RWPE2 (cell line): ENCODE results near the gene PIK3R3.

Source experiments
- ATAC-seq: fragments of 200-7000 bp; cut with Tn5 transposase; 3 replicates; pipeline ENCODE4 v1.9.1; 2021; ENCODE audit warnings: low read depth
- DNase-seq: peaks from one replicate; pipeline ENCODE4 v3.0.0-alpha.2; 2020; ENCODE audit warnings: low spot score
- H3K27ac ChIP-seq: fragments of 450-650 bp; 2 replicates; pipeline ENCODE4 v1.5.1; 2017; ENCODE audit warnings: mild to moderate bottlenecking; ENCODE audit not compliant: poor library complexity, severe bottlenecking
- H3K27me3 ChIP-seq: fragments of 250-450 bp; sonication (Bioruptor Pico); 2 replicates; pipeline ENCODE4 v1.5.1; 2021; ENCODE audit warnings: mild to moderate bottlenecking, moderate library complexity; ENCODE audit not compliant: insufficient read depth, poor library complexity, severe bottlenecking
- H3K36me3 ChIP-seq: fragments of 250-450 bp; sonication (Bioruptor Pico); 2 replicates; pipeline ENCODE4 v1.5.1; 2020; ENCODE audit warnings: low read depth, mild to moderate bottlenecking, moderate library complexity
- H3K4me1 ChIP-seq: fragments of 250-450 bp; sonication (Bioruptor Pico); 2 replicates; pipeline ENCODE4 v1.5.1; 2021; ENCODE audit warnings: mild to moderate bottlenecking, moderate library complexity; ENCODE audit not compliant: insufficient read depth, poor library complexity, severe bottlenecking
- H3K4me3 ChIP-seq: fragments of 250-450 bp; sonication (Bioruptor Pico); 2 replicates; pipeline ENCODE4 v1.5.1; 2021; ENCODE audit warnings: mild to moderate bottlenecking, moderate library complexity; ENCODE audit not compliant: severe bottlenecking
- H3K9me3 ChIP-seq: fragments of 250-450 bp; sonication (Bioruptor Pico); 2 replicates; pipeline ENCODE4 v1.5.1; 2021; ENCODE audit warnings: mild to moderate bottlenecking, moderate library complexity; ENCODE audit not compliant: severe bottlenecking
- TF ChIP-seq, protein P1 (sequence below): fragments of 450-650 bp; IDR thresholded peaks from one replicate; pipeline ENCODE4 v1.5.1; 2017; ENCODE audit warnings: mild to moderate bottlenecking, moderate library complexity; ENCODE audit not compliant: poor library complexity, severe bottlenecking

The PIK3R3 gene

DNA sequence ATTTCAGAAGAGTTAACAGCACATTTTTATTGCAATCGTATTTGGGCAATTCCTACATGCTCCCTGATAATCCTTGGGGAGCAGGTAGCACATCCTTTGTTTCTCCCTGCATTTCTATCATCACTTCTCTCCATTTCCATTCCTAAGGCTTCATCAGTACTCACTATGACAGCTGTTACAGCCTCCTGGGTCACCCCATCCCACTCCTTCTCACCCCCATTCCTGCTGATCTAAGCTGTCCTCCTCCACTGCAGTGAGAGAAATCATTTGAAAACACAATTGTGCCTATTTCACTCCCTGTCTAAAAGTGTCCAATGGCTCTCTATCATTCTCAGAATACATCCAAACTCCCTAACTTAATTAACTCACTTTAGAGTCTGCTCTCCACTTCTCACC, 25.5 kb upstream of the PIK3R3 start:
- H3K9me3 ChIP-seq: no peaks in the 10 kb centered on the region
- TF ChIP-seq, protein P1, sequence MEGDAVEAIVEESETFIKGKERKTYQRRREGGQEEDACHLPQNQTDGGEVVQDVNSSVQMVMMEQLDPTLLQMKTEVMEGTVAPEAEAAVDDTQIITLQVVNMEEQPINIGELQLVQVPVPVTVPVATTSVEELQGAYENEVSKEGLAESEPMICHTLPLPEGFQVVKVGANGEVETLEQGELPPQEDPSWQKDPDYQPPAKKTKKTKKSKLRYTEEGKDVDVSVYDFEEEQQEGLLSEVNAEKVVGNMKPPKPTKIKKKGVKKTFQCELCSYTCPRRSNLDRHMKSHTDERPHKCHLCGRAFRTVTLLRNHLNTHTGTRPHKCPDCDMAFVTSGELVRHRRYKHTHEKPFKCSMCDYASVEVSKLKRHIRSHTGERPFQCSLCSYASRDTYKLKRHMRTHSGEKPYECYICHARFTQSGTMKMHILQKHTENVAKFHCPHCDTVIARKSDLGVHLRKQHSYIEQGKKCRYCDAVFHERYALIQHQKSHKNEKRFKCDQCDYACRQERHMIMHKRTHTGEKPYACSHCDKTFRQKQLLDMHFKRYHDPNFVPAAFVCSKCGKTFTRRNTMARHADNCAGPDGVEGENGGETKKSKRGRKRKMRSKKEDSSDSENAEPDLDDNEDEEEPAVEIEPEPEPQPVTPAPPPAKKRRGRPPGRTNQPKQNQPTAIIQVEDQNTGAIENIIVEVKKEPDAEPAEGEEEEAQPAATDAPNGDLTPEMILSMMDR: no peak
- no peak overlapping the region for H3K27ac ChIP-seq
- no peaks in the 10 kb centered on the region for H3K27me3 ChIP-seq
- H3K4me3 ChIP-seq: no peak overlapping the region
- DNase-seq (no peak), ATAC-seq (no peak)
- no peaks in the 10 kb centered on the region for H3K36me3 ChIP-seq
- no peaks in the 10 kb centered on the region for H3K4me1 ChIP-seq

DNA sequence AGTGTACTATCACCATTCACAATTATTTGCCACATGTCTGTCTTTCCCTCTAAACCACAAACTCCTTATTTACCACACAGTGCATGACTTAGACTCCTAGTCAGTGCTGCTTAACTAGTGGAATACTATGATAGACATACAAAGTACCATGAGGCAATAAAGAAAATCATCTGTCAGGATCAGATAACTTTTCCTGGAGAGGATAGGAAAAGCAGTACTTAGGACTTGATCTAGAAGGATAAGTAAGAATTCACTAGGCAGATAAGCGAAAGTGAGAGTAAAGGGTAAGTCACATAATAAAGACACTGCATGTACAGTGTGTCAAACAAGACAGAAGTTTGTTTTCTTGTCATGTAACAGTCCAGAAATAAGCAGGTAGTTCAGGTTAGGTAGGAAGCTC, 21.3 kb upstream of the PIK3R3 start:
- H3K27me3 ChIP-seq: no peaks in the 10 kb centered on the region
- no peaks in the 10 kb centered on the region for H3K36me3 ChIP-seq
- no peak for DNase-seq
- no peaks in the 10 kb centered on the region for H3K4me1 ChIP-seq
- H3K27ac ChIP-seq: no peak overlapping the region
- no peak for ATAC-seq
- TF ChIP-seq, protein P1: no peak
- no peaks in the 10 kb centered on the region for H3K9me3 ChIP-seq
- no peak overlapping the region for H3K4me3 ChIP-seq

DNA sequence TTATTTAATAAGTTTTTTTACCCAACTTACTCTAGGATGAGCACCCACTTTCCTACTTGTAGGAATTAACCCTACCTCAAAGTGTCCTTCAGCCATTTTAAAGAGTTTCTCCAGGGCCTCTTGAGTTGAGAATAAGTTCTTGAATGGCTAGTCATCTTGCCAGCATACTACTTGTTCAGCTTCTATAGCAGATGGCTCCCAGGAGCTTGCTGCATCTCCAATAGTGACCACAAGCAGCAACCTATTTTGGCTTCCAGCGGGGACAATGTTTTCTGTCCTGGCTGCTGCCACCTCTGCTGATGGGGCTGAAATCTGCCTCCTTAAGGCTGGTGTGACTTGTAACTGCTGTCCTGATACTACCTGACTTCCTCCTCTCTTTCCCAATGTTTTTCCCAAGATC, 20.8 kb upstream of the PIK3R3 start:
- TF ChIP-seq, protein P1: no peak

DNA sequence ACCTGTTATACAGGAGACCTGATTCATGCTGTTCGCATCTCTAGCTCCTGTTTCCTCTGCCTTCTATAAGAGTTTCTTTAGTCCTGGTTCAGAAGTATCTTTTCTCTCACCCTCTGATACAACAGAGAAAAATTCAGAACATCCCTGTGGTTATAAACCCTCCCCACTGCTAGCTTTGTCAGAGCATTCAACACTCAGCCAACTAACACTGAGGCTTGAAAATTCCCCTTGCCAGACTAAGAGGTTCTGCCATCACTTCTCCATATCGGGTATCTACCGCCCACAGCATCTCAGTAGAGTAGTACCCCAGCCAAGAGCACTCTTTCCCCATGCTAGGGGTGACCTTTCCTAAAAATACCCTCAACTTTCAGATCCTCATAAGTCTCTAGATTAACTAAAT, 19.6 kb upstream of the PIK3R3 start:
- 0 out of 3 replicates have a peak, but pooled peaks have one; percentile 35 for ATAC-seq

More for the DNA sequence above, 20.8 kb upstream of the PIK3R3 start:
- Histone ChIP-seq H3K27me3 (no peaks in the 10 kb centered on the region), H3K27ac (no peak overlapping the region), H3K9me3 (no peaks in the 10 kb centered on the region), H3K36me3 (no peaks in the 10 kb centered on the region), H3K4me1 (no peaks in the 10 kb centered on the region), H3K4me3 (no peak overlapping the region)
- ATAC-seq: no peak
- no peak for DNase-seq

DNA sequence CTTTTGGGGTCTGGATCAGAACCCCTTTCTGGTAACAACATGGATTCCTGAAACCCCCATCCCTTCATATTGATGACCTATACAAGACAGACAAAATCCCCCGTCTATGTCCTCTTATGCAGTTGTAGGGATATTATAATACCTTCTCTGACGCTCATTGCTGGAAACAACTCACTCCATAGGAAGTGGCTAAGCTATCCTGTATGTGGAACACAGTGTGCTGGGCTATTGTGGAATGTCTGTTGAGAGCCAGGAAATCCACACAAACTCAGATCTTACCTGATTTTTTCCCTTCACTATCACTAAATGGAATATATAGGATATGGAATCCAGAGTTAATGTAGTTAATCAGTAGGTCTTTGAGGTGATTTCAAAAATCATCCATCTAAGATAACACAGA, 17.7 kb upstream of the PIK3R3 start:
- ATAC-seq (no peak), DNase-seq (no peak)
- Histone ChIP-seq H3K36me3 (no peaks in the 10 kb centered on the region), H3K4me3 (no peak overlapping the region), H3K27ac (no peak overlapping the region), H3K4me1 (no peaks in the 10 kb centered on the region), H3K27me3 (no peaks in the 10 kb centered on the region), H3K9me3 (no peaks in the 10 kb centered on the region)
- TF ChIP-seq, protein P1: no peak

More for the DNA sequence above, 19.6 kb upstream of the PIK3R3 start:
- no peaks in the 10 kb centered on the region for H3K27me3 ChIP-seq
- H3K4me1 ChIP-seq: no peaks in the 10 kb centered on the region
- DNase-seq: no peak
- no peak overlapping the region for H3K4me3 ChIP-seq
- no peak overlapping the region for H3K27ac ChIP-seq
- no peaks in the 10 kb centered on the region for H3K36me3 ChIP-seq
- TF ChIP-seq, protein P1: no peak
- H3K9me3 ChIP-seq: no peaks in the 10 kb centered on the region
